AG04450 (cell line): ENCODE results near the gene GDF15. TPM values are rescaled to one million over a fixed set of nuclear protein-coding genes. Genes with fewer than 3 reads are reported as not detected.

Experiments used
- CTCF ChIA-PET: fragments of 300-600, 350-600 bp; formaldehyde crosslinking; extraction: SDS; loops from one replicate; lab custom pipeline; 2022; ENCODE audit warnings: antibody characterized with exemption, inconsistent platforms; lab: Charles Lee
- POLR2A ChIA-PET: fragments of 350-600 bp; formaldehyde crosslinking; extraction: SDS; loops from one replicate; lab custom pipeline; 2021; ENCODE audit warnings: antibody characterized with exemption, inconsistent platforms; lab: Yijun Ruan, JAX
- DNase-seq: peaks from one replicate; pipeline ENCODE4 v3.0.0-alpha.2; 2011; ENCODE audit warnings: low read depth, low spot score
- H3K27ac ChIP-seq: one replicate; pipeline ENCODE4 v1.5.1; 2012; ENCODE audit warnings: low read depth, low read length, control low read depth
- H3K27me3 ChIP-seq: one replicate; pipeline ENCODE4 v1.6.0; 2012; ENCODE audit warnings: low read length; ENCODE audit not compliant: control insufficient read depth, insufficient read depth
- H3K4me3 ChIP-seq: 2 replicates; pipeline ENCODE4 v1.5.1; 2011; ENCODE audit warnings: mild to moderate bottlenecking, low read depth, low read length, control low read depth
- H3K9me3 ChIP-seq: 2 replicates; pipeline ENCODE4 v1.5.1; 2012; ENCODE audit warnings: low read length; ENCODE audit not compliant: control insufficient read depth, insufficient read depth
- polyA plus RNA-seq: library from polyadenylated mRNA; depleted of rRNA; stranded (reverse); fragments of >200 nt; gene quantifications from 2 replicates; pipeline ENCODE4 v1.2.3, GENCODE V29; 2011
- TF ChIP-seq, protein P1 (sequence below): IDR thresholded peaks from 2 replicates; pipeline ENCODE4 v1.5.1; 2011; ENCODE audit warnings: low read depth, low read length, control low read depth, inconsistent platforms

Gene GDF15
- polyA plus RNA-seq, 1 experiment = 25.0 TPM

DNA sequence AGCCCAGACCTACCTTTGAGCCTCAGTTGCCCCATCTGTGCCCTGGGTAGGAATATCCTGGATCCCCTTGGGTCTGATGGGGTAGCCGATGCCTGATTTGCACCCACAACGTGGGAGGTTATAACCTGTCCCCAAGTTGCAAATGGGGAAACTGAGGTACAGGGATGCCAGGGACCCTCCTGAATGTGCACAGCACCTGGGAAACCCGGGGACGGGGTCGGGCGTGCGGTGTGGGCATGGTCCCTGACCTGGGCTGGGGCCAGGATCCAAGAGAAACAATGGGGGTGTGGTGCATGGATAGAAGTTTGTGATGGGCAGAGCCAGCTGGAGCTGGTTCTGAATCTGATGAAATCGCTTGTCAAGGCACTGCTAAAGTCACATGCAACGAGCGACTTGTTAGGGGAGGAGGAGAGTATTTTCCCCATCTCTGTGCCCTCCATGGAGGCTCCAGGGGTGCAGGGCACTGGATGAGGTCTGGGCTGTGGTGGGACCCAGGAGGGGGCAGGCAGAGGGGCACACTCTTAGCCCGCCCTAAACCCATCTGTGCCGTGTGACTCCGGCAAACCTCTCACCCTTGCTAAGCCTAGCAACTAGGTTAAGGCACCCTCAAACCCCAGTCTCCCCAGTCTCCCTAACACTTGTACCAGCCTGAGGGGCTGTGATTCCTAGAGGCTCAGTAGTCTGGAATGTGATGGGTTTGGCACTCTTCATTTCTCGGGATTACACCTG is 749 bp downstream of the GDF15 start:
- H3K27ac ChIP-seq = peak overlapping the region; percentile 39

DNA sequence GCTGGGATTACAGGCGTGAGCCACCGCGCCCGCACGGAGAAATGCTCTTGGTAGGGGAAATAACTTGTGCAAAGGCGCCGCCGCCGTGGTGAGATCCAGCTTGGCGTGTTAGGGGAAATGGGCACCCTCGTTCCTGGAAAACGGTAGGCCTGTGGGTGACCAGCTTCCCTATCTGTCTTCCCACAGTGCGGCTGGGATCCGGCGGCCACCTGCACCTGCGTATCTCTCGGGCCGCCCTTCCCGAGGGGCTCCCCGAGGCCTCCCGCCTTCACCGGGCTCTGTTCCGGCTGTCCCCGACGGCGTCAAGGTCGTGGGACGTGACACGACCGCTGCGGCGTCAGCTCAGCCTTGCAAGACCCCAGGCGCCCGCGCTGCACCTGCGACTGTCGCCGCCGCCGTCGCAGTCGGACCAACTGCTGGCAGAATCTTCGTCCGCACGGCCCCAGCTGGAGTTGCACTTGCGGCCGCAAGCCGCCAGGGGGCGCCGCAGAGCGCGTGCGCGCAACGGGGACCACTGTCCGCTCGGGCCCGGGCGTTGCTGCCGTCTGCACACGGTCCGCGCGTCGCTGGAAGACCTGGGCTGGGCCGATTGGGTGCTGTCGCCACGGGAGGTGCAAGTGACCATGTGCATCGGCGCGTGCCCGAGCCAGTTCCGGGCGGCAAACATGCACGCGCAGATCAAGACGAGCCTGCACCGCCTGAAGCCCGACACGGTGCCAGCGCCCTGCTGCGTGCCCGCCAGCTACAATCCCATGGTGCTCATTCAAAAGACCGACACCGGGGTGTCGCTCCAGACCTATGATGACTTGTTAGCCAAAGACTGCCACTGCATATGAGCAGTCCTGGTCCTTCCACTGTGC is 2.4 kb downstream of the GDF15 start:
- peaks cover 15% of the 10 kb centered on the region for H3K9me3 ChIP-seq
- no peak overlapping the region for H3K27ac ChIP-seq
- H3K4me3 ChIP-seq = peak overlapping the region; percentile 77
- POLR2A ChIA-PET = interaction anchor here (0.6 to 1.6 kb wide), 6 partner anchors 24 to 109 kb away, joined by 3 to 10 read pairs (median 4); partner anchors contain the start of gene JUND
- no peak for DNase-seq
- TF ChIP-seq, protein P1, sequence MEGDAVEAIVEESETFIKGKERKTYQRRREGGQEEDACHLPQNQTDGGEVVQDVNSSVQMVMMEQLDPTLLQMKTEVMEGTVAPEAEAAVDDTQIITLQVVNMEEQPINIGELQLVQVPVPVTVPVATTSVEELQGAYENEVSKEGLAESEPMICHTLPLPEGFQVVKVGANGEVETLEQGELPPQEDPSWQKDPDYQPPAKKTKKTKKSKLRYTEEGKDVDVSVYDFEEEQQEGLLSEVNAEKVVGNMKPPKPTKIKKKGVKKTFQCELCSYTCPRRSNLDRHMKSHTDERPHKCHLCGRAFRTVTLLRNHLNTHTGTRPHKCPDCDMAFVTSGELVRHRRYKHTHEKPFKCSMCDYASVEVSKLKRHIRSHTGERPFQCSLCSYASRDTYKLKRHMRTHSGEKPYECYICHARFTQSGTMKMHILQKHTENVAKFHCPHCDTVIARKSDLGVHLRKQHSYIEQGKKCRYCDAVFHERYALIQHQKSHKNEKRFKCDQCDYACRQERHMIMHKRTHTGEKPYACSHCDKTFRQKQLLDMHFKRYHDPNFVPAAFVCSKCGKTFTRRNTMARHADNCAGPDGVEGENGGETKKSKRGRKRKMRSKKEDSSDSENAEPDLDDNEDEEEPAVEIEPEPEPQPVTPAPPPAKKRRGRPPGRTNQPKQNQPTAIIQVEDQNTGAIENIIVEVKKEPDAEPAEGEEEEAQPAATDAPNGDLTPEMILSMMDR = peak; percentile 80
- H3K27me3 ChIP-seq = no peaks in the 10 kb centered on the region
- CTCF ChIA-PET = interaction anchor here (0.5 to 3.0 kb wide), 22 partner anchors 8 to 850 kb away, joined by 3 to 18 read pairs (median 7); partner anchors contain the start of gene LRRC25

More for the DNA sequence above, 749 bp downstream of the GDF15 start:
- H3K27me3 ChIP-seq = no peaks in the 10 kb centered on the region
- CTCF ChIA-PET = interaction anchor here (0.6 to 3.0 kb wide), 5 partner anchors 8 to 107 kb away, joined by 5 to 15 read pairs (median 7); no protein-coding TSS in a partner anchor
- POLR2A ChIA-PET = interaction anchor here (0.5 to 1.7 kb wide), 8 partner anchors 12 to 107 kb away, joined by 3 to 13 read pairs (median 6); partner anchors contain the start of gene JUND
- no peak for DNase-seq
- TF ChIP-seq, protein P1 = no peak
- H3K4me3 ChIP-seq = peak overlapping the region; percentile 77
- peaks cover 15% of the 10 kb centered on the region for H3K9me3 ChIP-seq

DNA sequence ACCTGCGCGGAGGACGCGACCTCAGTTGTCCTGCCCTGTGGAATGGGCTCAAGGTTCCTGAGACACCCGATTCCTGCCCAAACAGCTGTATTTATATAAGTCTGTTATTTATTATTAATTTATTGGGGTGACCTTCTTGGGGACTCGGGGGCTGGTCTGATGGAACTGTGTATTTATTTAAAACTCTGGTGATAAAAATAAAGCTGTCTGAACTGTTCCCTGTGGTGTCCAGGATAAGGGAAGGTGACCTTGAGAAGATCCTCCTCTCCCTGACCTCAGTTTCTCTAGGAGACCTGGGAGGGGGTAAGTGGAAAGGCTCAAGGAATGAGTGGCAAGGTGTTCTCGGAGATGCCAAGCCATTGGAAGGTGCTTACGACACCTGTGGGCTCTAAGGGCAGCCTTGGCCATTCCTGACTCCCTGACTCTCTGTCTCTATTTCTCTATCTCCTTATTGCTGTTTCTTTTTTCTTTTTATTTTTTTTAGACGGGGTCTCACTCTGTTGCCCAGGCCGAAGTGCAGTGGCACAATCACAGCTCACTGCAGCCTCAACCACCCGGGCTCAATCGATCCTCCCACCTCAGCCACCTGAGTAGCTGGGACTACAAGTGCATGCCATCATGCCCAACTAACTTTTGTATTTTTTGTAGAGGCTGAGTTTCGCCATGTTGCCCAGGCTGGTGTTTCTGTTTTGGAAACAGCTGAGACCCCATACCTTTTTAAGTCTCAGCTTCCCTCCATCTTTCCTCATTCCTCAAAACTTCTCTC is 3.2 kb downstream of the GDF15 start:
- H3K4me3 ChIP-seq = peak overlapping the region; percentile 77
- ChIA-PET CTCF (interaction anchor here (0.7 to 3.0 kb wide), 13 partner anchors 8 to 110 kb away, joined by 3 to 18 read pairs (median 7); partner anchors contain the start of gene LRRC25), POLR2A (interaction anchor here (0.6 to 1.6 kb wide), 3 partner anchors 24 to 110 kb away, joined by 3 to 5 read pairs (median 4); no protein-coding TSS in a partner anchor)
- DNase-seq = no peak
- H3K27me3 ChIP-seq = no peaks in the 10 kb centered on the region
- TF ChIP-seq, protein P1 = no peak
- no peak overlapping the region for H3K27ac ChIP-seq
- peaks cover 15% of the 10 kb centered on the region for H3K9me3 ChIP-seq

GRCh38 chr19:18389726-18390064 is 3.7 kb downstream of the GDF15 start:
- Histone ChIP-seq H3K27ac (no peak overlapping the region), H3K4me3 (no peak overlapping the region; the same call in 1 of the 2 replicates), H3K27me3 (no peaks in the 10 kb centered on the region), H3K9me3 (peaks cover 15% of the 10 kb centered on the region)
- POLR2A ChIA-PET = no interaction called here
- TF ChIP-seq, protein P1 = no peak
- CTCF ChIA-PET = interaction anchor here (1.2 to 3.0 kb wide), 8 partner anchors 8 to 110 kb away, joined by 3 to 18 read pairs (median 11); partner anchors contain the start of gene LRRC25
- no peak for DNase-seq
